RWPE2 (cell line): Measurements from ENCODE around the gene UGT1A1.

Source experiments
- ATAC-seq: fragments of 200-7000 bp; cut with Tn5 transposase; 3 replicates; pipeline ENCODE4 v1.9.1; 2021; ENCODE audit warnings: low read depth
- DNase-seq: peaks from one replicate; pipeline ENCODE4 v3.0.0-alpha.2; 2020; ENCODE audit warnings: low spot score
- H3K27ac ChIP-seq: fragments of 450-650 bp; 2 replicates; pipeline ENCODE4 v1.5.1; 2017; ENCODE audit warnings: mild to moderate bottlenecking; ENCODE audit not compliant: poor library complexity, severe bottlenecking
- H3K27me3 ChIP-seq: fragments of 250-450 bp; sonication (Bioruptor Pico); 2 replicates; pipeline ENCODE4 v1.5.1; 2021; ENCODE audit warnings: mild to moderate bottlenecking, moderate library complexity; ENCODE audit not compliant: insufficient read depth, poor library complexity, severe bottlenecking
- H3K36me3 ChIP-seq: fragments of 250-450 bp; sonication (Bioruptor Pico); 2 replicates; pipeline ENCODE4 v1.5.1; 2020; ENCODE audit warnings: low read depth, mild to moderate bottlenecking, moderate library complexity
- H3K4me1 ChIP-seq: fragments of 250-450 bp; sonication (Bioruptor Pico); 2 replicates; pipeline ENCODE4 v1.5.1; 2021; ENCODE audit warnings: mild to moderate bottlenecking, moderate library complexity; ENCODE audit not compliant: insufficient read depth, poor library complexity, severe bottlenecking
- H3K4me3 ChIP-seq: fragments of 250-450 bp; sonication (Bioruptor Pico); 2 replicates; pipeline ENCODE4 v1.5.1; 2021; ENCODE audit warnings: mild to moderate bottlenecking, moderate library complexity; ENCODE audit not compliant: severe bottlenecking
- H3K9me3 ChIP-seq: fragments of 250-450 bp; sonication (Bioruptor Pico); 2 replicates; pipeline ENCODE4 v1.5.1; 2021; ENCODE audit warnings: mild to moderate bottlenecking, moderate library complexity; ENCODE audit not compliant: severe bottlenecking
- TF ChIP-seq, protein P1 (sequence below): fragments of 450-650 bp; IDR thresholded peaks from one replicate; pipeline ENCODE4 v1.5.1; 2017; ENCODE audit warnings: mild to moderate bottlenecking, moderate library complexity; ENCODE audit not compliant: poor library complexity, severe bottlenecking

UGT1A1 gene

DNA sequence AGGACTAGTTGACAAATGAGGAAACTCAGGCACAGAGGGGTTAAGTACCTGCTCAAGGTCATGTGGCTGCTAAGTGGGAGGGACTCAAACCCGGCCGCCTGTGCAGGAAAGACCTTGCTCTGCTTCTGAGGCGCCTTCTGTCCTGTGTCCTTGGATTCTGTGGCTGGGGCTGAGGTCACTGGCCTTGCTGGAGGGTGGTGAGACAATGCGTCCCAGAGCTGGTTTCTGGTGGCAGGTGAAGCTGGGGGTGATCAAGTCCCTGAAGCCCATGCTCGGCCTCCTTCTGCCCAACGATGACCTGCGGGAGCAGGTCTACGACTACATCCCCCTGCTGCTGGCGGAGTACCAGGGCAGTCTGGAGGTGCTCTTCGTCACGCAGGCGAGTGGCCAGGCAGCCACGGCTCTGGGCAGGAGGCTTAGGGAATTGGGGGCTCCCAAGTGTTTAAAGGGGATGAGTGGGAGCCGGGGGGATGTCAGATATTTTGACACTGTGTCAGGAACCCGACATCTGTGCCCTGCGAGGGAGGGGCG lies 34.1 kb downstream of the UGT1A1 start:
- DNase-seq (no peak), ATAC-seq (no peak)
- Histone ChIP-seq H3K36me3 (no peaks in the 10 kb centered on the region), H3K4me1 (no peaks in the 10 kb centered on the region), H3K9me3 (no peaks in the 10 kb centered on the region), H3K27me3 (no peaks in the 10 kb centered on the region), H3K27ac (no peak overlapping the region), H3K4me3 (no peak overlapping the region)
- TF ChIP-seq, protein P1, sequence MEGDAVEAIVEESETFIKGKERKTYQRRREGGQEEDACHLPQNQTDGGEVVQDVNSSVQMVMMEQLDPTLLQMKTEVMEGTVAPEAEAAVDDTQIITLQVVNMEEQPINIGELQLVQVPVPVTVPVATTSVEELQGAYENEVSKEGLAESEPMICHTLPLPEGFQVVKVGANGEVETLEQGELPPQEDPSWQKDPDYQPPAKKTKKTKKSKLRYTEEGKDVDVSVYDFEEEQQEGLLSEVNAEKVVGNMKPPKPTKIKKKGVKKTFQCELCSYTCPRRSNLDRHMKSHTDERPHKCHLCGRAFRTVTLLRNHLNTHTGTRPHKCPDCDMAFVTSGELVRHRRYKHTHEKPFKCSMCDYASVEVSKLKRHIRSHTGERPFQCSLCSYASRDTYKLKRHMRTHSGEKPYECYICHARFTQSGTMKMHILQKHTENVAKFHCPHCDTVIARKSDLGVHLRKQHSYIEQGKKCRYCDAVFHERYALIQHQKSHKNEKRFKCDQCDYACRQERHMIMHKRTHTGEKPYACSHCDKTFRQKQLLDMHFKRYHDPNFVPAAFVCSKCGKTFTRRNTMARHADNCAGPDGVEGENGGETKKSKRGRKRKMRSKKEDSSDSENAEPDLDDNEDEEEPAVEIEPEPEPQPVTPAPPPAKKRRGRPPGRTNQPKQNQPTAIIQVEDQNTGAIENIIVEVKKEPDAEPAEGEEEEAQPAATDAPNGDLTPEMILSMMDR = no peak

DNA sequence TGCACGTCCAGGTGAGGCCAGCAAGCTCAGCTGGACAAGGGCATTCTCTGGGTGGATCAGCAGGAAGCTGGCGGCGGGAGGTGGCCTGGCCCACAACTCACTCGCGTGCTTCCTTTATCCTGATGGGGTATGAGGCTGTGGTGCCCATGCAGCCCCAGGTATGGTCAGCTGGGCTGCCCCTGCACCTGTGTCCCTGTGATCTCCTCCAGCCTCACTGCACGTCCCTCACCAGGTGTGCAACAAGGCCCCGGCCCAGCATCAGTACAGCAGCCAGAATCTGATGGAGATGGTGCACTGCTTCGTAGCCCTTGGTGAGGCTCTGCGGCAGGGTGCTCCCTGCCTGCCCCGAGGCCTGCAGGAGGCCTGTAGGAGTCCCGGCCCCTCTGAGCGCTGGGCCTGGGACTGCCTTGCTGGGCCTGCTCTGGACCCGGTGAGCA lies 35.7 kb downstream of the UGT1A1 start:
- TF ChIP-seq, protein P1 = no peak
- Histone ChIP-seq H3K4me3 (no peak overlapping the region), H3K27me3 (no peaks in the 10 kb centered on the region), H3K9me3 (no peaks in the 10 kb centered on the region), H3K36me3 (no peaks in the 10 kb centered on the region), H3K4me1 (no peaks in the 10 kb centered on the region), H3K27ac (no peak overlapping the region)
- ATAC-seq = no peak
- no peak for DNase-seq

DNA sequence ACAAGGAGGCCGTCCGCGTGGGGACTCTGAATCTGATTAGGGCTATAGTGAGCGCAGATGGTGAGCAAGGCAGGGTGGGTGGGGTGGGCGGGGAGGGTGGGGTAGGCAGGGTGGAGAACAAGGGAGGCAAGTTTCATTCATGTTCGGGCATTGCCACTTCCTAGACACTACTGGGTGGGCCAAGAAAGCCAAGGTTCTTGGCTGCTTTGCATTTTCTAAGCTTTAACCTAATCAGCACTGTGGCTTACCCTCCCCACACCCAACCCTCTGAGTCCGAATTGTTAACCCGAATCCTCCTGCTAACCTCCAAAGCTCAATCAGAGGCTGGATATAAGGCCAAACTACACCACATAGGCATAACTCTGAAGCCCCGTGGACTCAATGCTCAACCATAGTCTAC lies 36.2 kb downstream of the UGT1A1 start:
- ATAC-seq (no peak), DNase-seq (no peak)
- Histone ChIP-seq H3K36me3 (no peaks in the 10 kb centered on the region), H3K4me1 (no peaks in the 10 kb centered on the region), H3K4me3 (no peak overlapping the region), H3K27ac (no peak overlapping the region), H3K27me3 (no peaks in the 10 kb centered on the region), H3K9me3 (no peaks in the 10 kb centered on the region)
- TF ChIP-seq, protein P1 = no peak

DNA sequence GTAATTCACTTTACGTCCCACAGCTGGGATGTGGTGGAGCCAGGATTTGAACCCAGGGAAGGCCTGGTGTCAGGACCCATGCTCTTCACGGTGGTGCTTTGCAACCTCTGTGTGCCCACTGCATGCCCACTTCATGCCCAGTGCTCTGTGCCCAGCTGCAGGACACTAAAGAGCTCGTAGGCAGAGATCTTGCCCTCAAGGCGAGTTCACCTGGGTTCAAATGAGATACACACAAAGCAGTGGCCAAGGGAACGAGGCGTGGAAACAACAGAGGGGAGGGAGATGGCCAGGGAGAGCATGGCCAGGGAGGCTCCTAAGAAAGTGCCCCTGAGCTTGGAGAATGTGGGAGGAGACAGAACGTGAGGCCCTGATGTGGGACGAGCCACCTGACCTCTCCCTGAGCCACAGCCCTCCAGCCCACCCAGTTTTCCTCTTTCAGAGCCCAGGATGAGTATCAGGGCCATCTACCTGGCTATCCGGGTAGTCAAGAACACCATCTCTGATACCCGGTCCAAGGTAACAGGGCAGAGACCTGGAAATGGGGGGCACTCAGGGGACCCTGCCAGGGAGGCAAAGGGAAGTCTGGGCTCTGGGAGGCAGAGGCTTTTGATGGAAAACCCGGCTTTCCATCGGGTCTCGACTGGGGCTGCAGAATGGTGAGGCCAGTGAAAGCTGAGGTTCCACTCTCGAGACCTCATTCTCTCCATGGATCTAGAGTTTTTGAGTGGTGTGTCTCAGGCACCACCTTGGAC lies 38.4 kb downstream of the UGT1A1 start:
- no peak for ATAC-seq
- no peak overlapping the region for H3K27ac ChIP-seq
- H3K4me1 ChIP-seq = no peaks in the 10 kb centered on the region
- H3K36me3 ChIP-seq = no peaks in the 10 kb centered on the region
- no peak for DNase-seq
- H3K4me3 ChIP-seq = no peak overlapping the region
- H3K27me3 ChIP-seq = no peaks in the 10 kb centered on the region
- no peaks in the 10 kb centered on the region for H3K9me3 ChIP-seq
- TF ChIP-seq, protein P1 = no peak

DNA sequence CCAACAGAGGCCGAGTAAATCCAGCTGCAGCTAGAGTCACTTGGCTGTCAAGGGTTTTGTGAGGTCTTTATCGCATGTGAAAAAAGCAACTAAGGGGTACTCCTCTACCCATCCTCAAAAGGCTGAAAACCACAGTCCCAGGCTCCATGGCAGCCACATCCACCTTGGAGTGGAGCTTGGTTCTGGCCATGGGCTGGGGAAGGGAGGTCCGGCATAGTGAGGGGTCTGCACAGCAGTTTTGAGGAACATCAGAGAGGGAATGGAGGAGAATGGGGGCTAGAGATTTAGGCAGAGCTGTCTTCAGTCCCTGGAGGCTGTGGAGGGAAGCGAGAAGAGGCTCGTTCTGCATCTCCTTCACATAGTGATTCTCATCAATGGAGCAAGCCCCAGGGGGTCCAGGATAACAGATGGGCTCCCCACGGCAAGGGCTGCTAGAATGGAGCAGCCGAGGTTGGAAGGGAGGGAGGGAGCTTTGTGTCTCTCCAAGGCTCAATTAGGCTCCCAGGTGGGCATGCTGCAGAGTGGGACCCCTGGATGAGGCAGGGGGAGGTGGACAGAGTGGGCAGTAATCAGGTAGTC lies 39.1 kb downstream of the UGT1A1 start:
- Histone ChIP-seq H3K36me3 (no peaks in the 10 kb centered on the region), H3K9me3 (no peaks in the 10 kb centered on the region), H3K27ac (no peak overlapping the region), H3K4me1 (no peaks in the 10 kb centered on the region), H3K27me3 (no peaks in the 10 kb centered on the region), H3K4me3 (no peak overlapping the region)
- DNase-seq (no peak), ATAC-seq (no peak)
- TF ChIP-seq, protein P1 = no peak
